ENCODE data around the gene GALE.

GRCh38 chr1:23790696-23791515, 9.6 kb downstream of the GALE start, which contains the start of gene LYPLA2:
- TF ChIP-seq, protein P1, sequence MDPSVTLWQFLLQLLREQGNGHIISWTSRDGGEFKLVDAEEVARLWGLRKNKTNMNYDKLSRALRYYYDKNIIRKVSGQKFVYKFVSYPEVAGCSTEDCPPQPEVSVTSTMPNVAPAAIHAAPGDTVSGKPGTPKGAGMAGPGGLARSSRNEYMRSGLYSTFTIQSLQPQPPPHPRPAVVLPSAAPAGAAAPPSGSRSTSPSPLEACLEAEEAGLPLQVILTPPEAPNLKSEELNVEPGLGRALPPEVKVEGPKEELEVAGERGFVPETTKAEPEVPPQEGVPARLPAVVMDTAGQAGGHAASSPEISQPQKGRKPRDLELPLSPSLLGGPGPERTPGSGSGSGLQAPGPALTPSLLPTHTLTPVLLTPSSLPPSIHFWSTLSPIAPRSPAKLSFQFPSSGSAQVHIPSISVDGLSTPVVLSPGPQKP (IDR thresholded peaks at IDR 0.05; ENCODE audit: low read depth, low read length), result no peak
- TF ChIP-seq POLR2A (IDR thresholded peaks at IDR 0.05; ENCODE audit: low read length) (peak; percentile 28; the same call in 1 of the 2 replicates), CBX8 (IDR thresholded peaks at IDR 0.05) (no peak), CTCF (IDR thresholded peaks at IDR 0.05) (no peak), RFX5 (IDR thresholded peaks at IDR 0.05) (no peak), KDM1A (IDR thresholded peaks at IDR 0.05; ENCODE audit: low read depth) (no peak), CEBPB (IDR thresholded peaks at IDR 0.05) (no peak), CBX2 (IDR thresholded peaks at IDR 0.05; ENCODE audit: borderline replicate concordance, low read depth) (no peak), MYC (IDR thresholded peaks at IDR 0.05; ENCODE audit: borderline replicate concordance, low read length) (no peak), KDM5A (IDR thresholded peaks at IDR 0.05) (no peak), REST (IDR thresholded peaks at IDR 0.05) (no peak), EP300 (IDR thresholded peaks at IDR 0.05) (no peak), ESRRA (IDR thresholded peaks at IDR 0.05; ENCODE audit: borderline replicate concordance, low read length) (no peak)
- TF ChIP-seq, protein P2, sequence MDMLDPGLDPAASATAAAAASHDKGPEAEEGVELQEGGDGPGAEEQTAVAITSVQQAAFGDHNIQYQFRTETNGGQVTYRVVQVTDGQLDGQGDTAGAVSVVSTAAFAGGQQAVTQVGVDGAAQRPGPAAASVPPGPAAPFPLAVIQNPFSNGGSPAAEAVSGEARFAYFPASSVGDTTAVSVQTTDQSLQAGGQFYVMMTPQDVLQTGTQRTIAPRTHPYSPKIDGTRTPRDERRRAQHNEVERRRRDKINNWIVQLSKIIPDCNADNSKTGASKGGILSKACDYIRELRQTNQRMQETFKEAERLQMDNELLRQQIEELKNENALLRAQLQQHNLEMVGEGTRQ (IDR thresholded peaks at IDR 0.05), result no peak
